PC-9 (cell line): ENCODE data around the gene OSER1. TPM values are rescaled to one million over a fixed set of nuclear protein-coding genes. Genes with fewer than 3 reads are reported as not detected.

ENCODE experiments used
- BruUV-seq: library from RNA; stranded (reverse); fragments of 400-500 nt; replicated peaks from 2 replicates; lab custom pipeline; 2021; lab: Mats Ljungman, UMichigan
- CTCF ChIA-PET: fragments of 300-600 bp; sonication (Branson Sonifier 250); formaldehyde crosslinking; loops from one replicate; lab custom pipeline; 2022; ENCODE audit warnings: antibody characterized with exemption; lab: Charles Lee
- POLR2A ChIA-PET: fragments of 300-600 bp; sonication (Branson Sonifier 250); formaldehyde crosslinking; loops from one replicate; lab custom pipeline; 2022; ENCODE audit warnings: antibody characterized with exemption; ENCODE audit not compliant: unreplicated experiment; lab: Charles Lee
- DNase-seq, 2 experiments: peaks; one replicate each; pipeline versions ENCODE4 v3.0.0 to v3.0.0-alpha.2; 2015 to 2022; ENCODE audit warnings: mixed read lengths in 1 of 2
- H2AFZ ChIP-seq: fragments of 200-600 bp; sonication (generic); 2 replicates; pipeline ENCODE4 v1.8.1; 2017; ENCODE audit warnings: antibody characterized with exemption
- H3F3A ChIP-seq: fragments of 200-600 bp; sonication (generic); 2 replicates; pipeline ENCODE4 v1.8.1; 2017; ENCODE audit warnings: antibody characterized with exemption, mild to moderate bottlenecking, low read depth; ENCODE audit not compliant: insufficient read depth
- H3K27ac ChIP-seq: fragments of 200-600 bp; sonication (generic); 2 replicates; pipeline ENCODE4 v1.6.1; 2016; ENCODE audit warnings: mixed run types
- H3K27me3 ChIP-seq: fragments of 200-600 bp; sonication (generic); 2 replicates; pipeline ENCODE4 v1.6.1; 2016; ENCODE audit warnings: low read depth, mixed run types; ENCODE audit not compliant: insufficient read depth
- H3K36me3 ChIP-seq: fragments of 200-600 bp; sonication (generic); 2 replicates; pipeline ENCODE4 v1.6.1; 2016; ENCODE audit warnings: low read depth, mixed run types
- H3K4me1 ChIP-seq: fragments of 200-600 bp; sonication (generic); replicated peaks from 2 replicates; pipeline ENCODE4 v1.6.1; 2016; ENCODE audit warnings: mixed run types; ENCODE audit not compliant: insufficient read depth
- H3K4me2 ChIP-seq: fragments of 200-600 bp; sonication (generic); 2 replicates; pipeline ENCODE4 v1.6.1; 2017; ENCODE audit warnings: mixed run types
- H3K4me3 ChIP-seq: fragments of 200-600 bp; sonication (generic); 2 replicates; pipeline ENCODE4 v1.6.1; 2016; ENCODE audit warnings: mixed run types
- H3K79me2 ChIP-seq: fragments of 200-600 bp; sonication (generic); 2 replicates; pipeline ENCODE4 v1.6.1; 2017; ENCODE audit warnings: low read depth, mixed run types
- H3K9me2 ChIP-seq: fragments of 200-600 bp; sonication (generic); 2 replicates; pipeline ENCODE4 v1.8.1; 2017; ENCODE audit warnings: mild to moderate bottlenecking; ENCODE audit not compliant: insufficient read depth
- H3K9me3 ChIP-seq: fragments of 200-600 bp; sonication (generic); 2 replicates; pipeline ENCODE4 v1.8.1; 2016; ENCODE audit warnings: low read depth; ENCODE audit not compliant: insufficient read depth
- H4K20me1 ChIP-seq: fragments of 200-600 bp; sonication (generic); 2 replicates; pipeline ENCODE4 v1.8.1; 2017; ENCODE audit not compliant: insufficient read depth
- EZH2 ChIP-seq: fragments of 200-600 bp; sonication (generic); IDR thresholded peaks from 2 replicates; pipeline ENCODE4 v1.8.0; 2017; ENCODE audit warnings: antibody characterized with exemption, low read depth
- intact Hi-C: fragments of 100-400 bp; cut with micrococcal nuclease; formaldehyde crosslinking; loops from one replicate; pipeline ENCODE4 v1.10.0; 2022; ENCODE audit not compliant: unreplicated experiment
- total RNA-seq: library from RNA; stranded (reverse); gene quantifications from 2 replicates; pipeline ENCODE4 v1.2.3, GENCODE V29; 2021
- TF ChIP-seq, protein P1 (sequence below): fragments of 200-600 bp; sonication (generic); conservative IDR thresholded peaks from 2 replicates; pipeline ENCODE4 v1.6.1; 2017; ENCODE audit warnings: mixed run types, antibody characterized with exemption, mild to moderate bottlenecking, moderate library complexity

Gene OSER1
- total RNA-seq, 1 experiment from 2014 or later, result 136 TPM

GRCh38 chr20:44204156-44204831, 6.3 kb downstream of the OSER1 start:
- Histone ChIP-seq H3K27me3 (no peaks in the 10 kb centered on the region), H3K4me2 (peak overlapping the region; percentile 89), H3K36me3 (peaks cover 63% of the 10 kb centered on the region), H2AFZ (no peak overlapping the region), H3F3A (peaks cover 48% of the 10 kb centered on the region; the same call in 1 of the 2 replicates), H3K9me3 (no peaks in the 10 kb centered on the region), H3K27ac (peak overlapping the region; percentile 96), H3K4me1 (peaks cover 84% of the 10 kb centered on the region), H3K4me3 (peak overlapping the region; percentile 49; the same call in 1 of the 2 replicates), H3K79me2 (peaks cover 96% of the 10 kb centered on the region), H3K9me2 (no peaks in the 10 kb centered on the region), H4K20me1 (peaks cover 6% of the 10 kb centered on the region)
- no TSS peak for BruUV-seq
- intact Hi-C loops, result loop anchor here (1.0 kb wide), 2 partner anchors 458 to 690 kb away; no protein-coding TSS in a partner anchor
- POLR2A ChIA-PET, result interaction anchor here (0.6 kb wide), 1 partner anchor 357 kb away, joined by 3 read pairs; no protein-coding TSS in a partner anchor
- TF ChIP-seq EZH2, result no peak
- TF ChIP-seq, protein P1, sequence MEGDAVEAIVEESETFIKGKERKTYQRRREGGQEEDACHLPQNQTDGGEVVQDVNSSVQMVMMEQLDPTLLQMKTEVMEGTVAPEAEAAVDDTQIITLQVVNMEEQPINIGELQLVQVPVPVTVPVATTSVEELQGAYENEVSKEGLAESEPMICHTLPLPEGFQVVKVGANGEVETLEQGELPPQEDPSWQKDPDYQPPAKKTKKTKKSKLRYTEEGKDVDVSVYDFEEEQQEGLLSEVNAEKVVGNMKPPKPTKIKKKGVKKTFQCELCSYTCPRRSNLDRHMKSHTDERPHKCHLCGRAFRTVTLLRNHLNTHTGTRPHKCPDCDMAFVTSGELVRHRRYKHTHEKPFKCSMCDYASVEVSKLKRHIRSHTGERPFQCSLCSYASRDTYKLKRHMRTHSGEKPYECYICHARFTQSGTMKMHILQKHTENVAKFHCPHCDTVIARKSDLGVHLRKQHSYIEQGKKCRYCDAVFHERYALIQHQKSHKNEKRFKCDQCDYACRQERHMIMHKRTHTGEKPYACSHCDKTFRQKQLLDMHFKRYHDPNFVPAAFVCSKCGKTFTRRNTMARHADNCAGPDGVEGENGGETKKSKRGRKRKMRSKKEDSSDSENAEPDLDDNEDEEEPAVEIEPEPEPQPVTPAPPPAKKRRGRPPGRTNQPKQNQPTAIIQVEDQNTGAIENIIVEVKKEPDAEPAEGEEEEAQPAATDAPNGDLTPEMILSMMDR, result 0 out of 2 replicates have a peak, but pooled peaks have one; percentile 14
- DNase-seq, result peak; percentile 47 to 100
- CTCF ChIA-PET, result no interaction called here

GRCh38 chr20:44203161-44203560, 7.4 kb downstream of the OSER1 start:
- Histone ChIP-seq H3K9me2 (no peaks in the 10 kb centered on the region), H3F3A (peaks cover 38% of the 10 kb centered on the region), H3K79me2 (peaks cover 91% of the 10 kb centered on the region), H3K36me3 (peaks cover 70% of the 10 kb centered on the region), H3K9me3 (no peaks in the 10 kb centered on the region), H3K27ac (peak overlapping the region; percentile 96), H3K4me1 (peaks cover 74% of the 10 kb centered on the region), H3K4me3 (peak overlapping the region; percentile 49), H3K4me2 (peak overlapping the region; percentile 89), H2AFZ (no peak overlapping the region), H3K27me3 (no peaks in the 10 kb centered on the region), H4K20me1 (peaks cover 6% of the 10 kb centered on the region; the same call in 1 of the 2 replicates)
- TF ChIP-seq EZH2, result no peak
- TF ChIP-seq, protein P1, result no peak
- POLR2A ChIA-PET, result interaction anchor here (0.6 kb wide), 1 partner anchor 372 kb away, joined by 3 read pairs; no protein-coding TSS in a partner anchor
- CTCF ChIA-PET, result interaction anchor here (0.5 to 0.9 kb wide), 2 partner anchors 13 to 394 kb away, joined by 4 to 5 read pairs; no protein-coding TSS in a partner anchor
- BruUV-seq, result no TSS peak
- no peak for DNase-seq
- intact Hi-C loops, result no loop called here

DNA sequence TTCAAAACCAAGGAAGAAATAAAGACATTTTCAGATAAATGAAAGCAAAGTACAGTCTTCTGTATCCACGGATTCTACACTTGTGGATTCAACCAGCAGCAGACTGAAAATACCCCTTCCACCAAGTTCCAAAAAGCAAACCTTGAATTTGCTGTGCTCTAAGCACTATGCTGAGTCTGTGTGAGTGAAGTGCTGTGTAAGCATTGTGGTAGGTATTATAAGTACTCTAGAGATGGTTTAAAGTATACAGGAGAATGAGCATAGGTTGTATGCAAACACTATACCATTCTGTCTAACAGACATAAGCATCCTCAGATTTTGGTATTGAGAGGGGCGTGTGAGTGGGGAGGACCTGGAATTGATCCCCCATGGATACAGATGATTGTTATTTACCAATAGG, 9.6 kb downstream of the OSER1 start:
- peaks cover 70% of the 10 kb centered on the region for H3K79me2 ChIP-seq

More for the DNA sequence above, 9.6 kb downstream of the OSER1 start:
- no TSS peak for BruUV-seq
- Histone ChIP-seq H3K9me2 (no peaks in the 10 kb centered on the region), H3K36me3 (peaks cover 85% of the 10 kb centered on the region), H2AFZ (no peak overlapping the region), H3K27me3 (no peaks in the 10 kb centered on the region), H3K27ac (no peak overlapping the region), H3K4me3 (no peak overlapping the region), H3K9me3 (no peaks in the 10 kb centered on the region), H4K20me1 (peaks cover 6% of the 10 kb centered on the region; the same call in 1 of the 2 replicates), H3K4me1 (peaks cover 52% of the 10 kb centered on the region), H3K4me2 (no peak overlapping the region), H3F3A (peaks cover 52% of the 10 kb centered on the region)
- CTCF ChIA-PET, result no interaction called here
- intact Hi-C loops, result no loop called here
- no peak for DNase-seq
- no peak for TF ChIP-seq EZH2
- TF ChIP-seq, protein P1, result no peak
- POLR2A ChIA-PET, result no interaction called here
